IMR-90 (cell line): Measurements from ENCODE around the gene ALAS1. TPM values are rescaled to one million over a fixed set of nuclear protein-coding genes. Genes with fewer than 3 reads are reported as not detected.

ENCODE experiments used
- ATAC-seq: fragments of 200-7000 bp; cut with Tn5 transposase; 2 replicates; pipeline ENCODE4 v1.9.1; 2020; ENCODE audit warnings: low read depth, mild to moderate bottlenecking, moderate library complexity
- BruUV-seq: library from RNA; stranded (reverse); fragments of 400-500 nt; replicated peaks from 2 replicates; lab custom pipeline; 2021; lab: Mats Ljungman, UMichigan
- CTCF ChIA-PET: fragments of 300-600 bp; formaldehyde crosslinking; extraction: SDS; loops from one replicate; lab custom pipeline; 2021; ENCODE audit warnings: antibody characterized with exemption; lab: Yijun Ruan, JAX
- POLR2A ChIA-PET: fragments of 300-600 bp; sonication (Branson Sonifier 250); formaldehyde crosslinking; loops from one replicate; lab custom pipeline; 2022; ENCODE audit warnings: antibody characterized with exemption; ENCODE audit not compliant: unreplicated experiment; lab: Charles Lee
- DNase-seq: peaks from one replicate; pipeline ENCODE4 v3.0.0; 2013
- H2AFZ ChIP-seq: replicated peaks from 2 replicates; pipeline ENCODE3; 2013; ENCODE audit warnings: low read length, mild to moderate bottlenecking; ENCODE audit not compliant: poor library complexity
- H2AK5ac ChIP-seq: 2 replicates; pipeline ENCODE4 v1.6.1; 2013; ENCODE audit warnings: low read depth, low read length, inconsistent platforms
- H2AK9ac ChIP-seq: replicated peaks from 2 replicates; pipeline ENCODE3; 2013; ENCODE audit warnings: mild to moderate bottlenecking, low read depth, low read length, moderate library complexity; ENCODE audit not compliant: poor library complexity
- H2BK120ac ChIP-seq: 2 replicates; pipeline ENCODE4 v1.6.1; 2013; ENCODE audit warnings: low read depth, low read length, inconsistent platforms
- H2BK15ac ChIP-seq: 3 replicates; pipeline ENCODE4 v1.6.1; 2013; ENCODE audit warnings: low read depth, low read length, inconsistent platforms
- H2BK20ac ChIP-seq: 2 replicates; pipeline ENCODE4 v1.6.1; 2013; ENCODE audit warnings: low read depth, mild to moderate bottlenecking, inconsistent platforms, low read length, moderate library complexity
- H2BK5ac ChIP-seq: 2 replicates; pipeline ENCODE4 v1.6.1; 2013; ENCODE audit warnings: mild to moderate bottlenecking, low read depth, low read length, inconsistent platforms; ENCODE audit not compliant: poor library complexity, severe bottlenecking
- H3K14ac ChIP-seq: replicated peaks from 2 replicates; pipeline ENCODE4 v1.6.1; 2013; ENCODE audit warnings: low read depth, low read length, inconsistent platforms
- H3K18ac ChIP-seq: 2 replicates; pipeline ENCODE4 v1.6.1; 2013; ENCODE audit warnings: low read depth, low read length, control low read depth
- H3K23ac ChIP-seq: 2 replicates; pipeline ENCODE4 v1.6.1; 2013; ENCODE audit warnings: low read depth, low read length, inconsistent platforms
- H3K27ac ChIP-seq: 2 replicates; pipeline ENCODE4 v1.5.1; 2013; ENCODE audit warnings: mild to moderate bottlenecking, control low read depth, low read length; ENCODE audit not compliant: insufficient read depth
- H3K27me3 ChIP-seq: 2 replicates; pipeline ENCODE4 v1.6.1; 2013; ENCODE audit warnings: low read length; ENCODE audit not compliant: control insufficient read depth, insufficient read depth
- H3K36me3 ChIP-seq: 2 replicates; pipeline ENCODE4 v1.6.1; 2013; ENCODE audit warnings: low read length, mixed read lengths; ENCODE audit not compliant: control insufficient read depth, insufficient read depth
- H3K4ac ChIP-seq: 2 replicates; pipeline ENCODE4 v1.6.1; 2013; ENCODE audit warnings: low read depth, low read length, inconsistent platforms
- H3K4me1 ChIP-seq: 2 replicates; pipeline ENCODE4 v1.6.1; 2013; ENCODE audit warnings: low read length, mixed read lengths; ENCODE audit not compliant: control insufficient read depth, insufficient read depth
- H3K4me2 ChIP-seq: 2 replicates; pipeline ENCODE4 v1.6.1; 2013; ENCODE audit warnings: low read depth, mild to moderate bottlenecking, control low read depth, low read length, moderate library complexity
- H3K4me3 ChIP-seq: 2 replicates; pipeline ENCODE4 v1.5.1; 2013; ENCODE audit warnings: low read depth, mild to moderate bottlenecking, control low read depth, low read length, moderate library complexity; ENCODE audit not compliant: insufficient read depth
- H3K56ac ChIP-seq: 2 replicates; pipeline ENCODE4 v1.6.1; 2013; ENCODE audit warnings: low read length, inconsistent platforms; ENCODE audit not compliant: insufficient read depth; ENCODE audit errors: extremely low read depth
- H3K79me1 ChIP-seq, 2 experiments: 2 replicates each; pipeline ENCODE4 v1.6.1; 2013; ENCODE audit warnings: low read length in 2 of 2, inconsistent platforms in 1 of 2, low read depth in 1 of 2
- H3K9ac ChIP-seq: 2 replicates; pipeline ENCODE4 v1.6.1; 2013; ENCODE audit warnings: low read depth, low read length, control low read depth
- H3K9me1 ChIP-seq: 2 replicates; pipeline ENCODE4 v1.6.1; 2013; ENCODE audit warnings: low read length, inconsistent platforms; ENCODE audit not compliant: insufficient read depth
- H3K9me3 ChIP-seq: 2 replicates; pipeline ENCODE4 v1.6.1; 2013; ENCODE audit warnings: low read length; ENCODE audit not compliant: control insufficient read depth, insufficient read depth
- H4K20me1 ChIP-seq: 2 replicates; pipeline ENCODE4 v1.6.1; 2013; ENCODE audit warnings: low read length, inconsistent platforms; ENCODE audit not compliant: insufficient read depth
- H4K5ac ChIP-seq: 2 replicates; pipeline ENCODE4 v1.6.1; 2013; ENCODE audit warnings: mild to moderate bottlenecking, low read depth, low read length, control low read depth
- H4K8ac ChIP-seq, 2 experiments: 2 replicates each; pipeline ENCODE4 v1.6.1; 2013; ENCODE audit warnings: low read depth in 2 of 2, low read length in 2 of 2, control low read depth in 1 of 2, inconsistent platforms in 1 of 2
- H4K91ac ChIP-seq: 2 replicates; pipeline ENCODE4 v1.6.1; 2013; ENCODE audit warnings: low read depth, low read length, inconsistent platforms; ENCODE audit not compliant: insufficient read depth
- BHLHE40 ChIP-seq: fragments of 150-350 bp; IDR thresholded peaks from 2 replicates; pipeline ENCODE4 v1.6.1; 2016; ENCODE audit warnings: mild to moderate bottlenecking, low read depth, low read length
- MXI1 ChIP-seq: IDR thresholded peaks from 2 replicates; pipeline ENCODE4 v1.6.1; 2012; ENCODE audit warnings: low read depth, mild to moderate bottlenecking, low read length, moderate library complexity, borderline replicate concordance
- RFX5 ChIP-seq: IDR thresholded peaks from 2 replicates; pipeline ENCODE4 v1.8.0; 2012; ENCODE audit warnings: low read depth, mild to moderate bottlenecking, low read length, moderate library complexity
- WGBS, 2 experiments: methylation state at CpG; one replicate each; pipeline versions ENCODE4 v1.1.5 to v1.1.7; 2013; ENCODE audit warnings: missing lambda C conversion rate in 2 of 2; ENCODE audit not compliant: insufficient read length in 1 of 2; ENCODE audit errors: extremely low coverage in 2 of 2; 5-methylcytosine and 5-hydroxymethylcytosine counted together
- dilution Hi-C: fragments of 300-500 bp; cut with HindIII; formaldehyde crosslinking; loops from one replicate; pipeline ENCODE4 v1.14.3; 2018; ENCODE audit warnings: low sequenced_read_pairs; ENCODE audit not compliant: unreplicated experiment
- in situ Hi-C: fragments of 300-500 bp; cut with MboI; formaldehyde crosslinking; loops from 3 replicates; pipeline ENCODE4 v1.14.3; 2019; ENCODE audit warnings: low sequenced_read_pairs, inconsistent platforms, mixed read lengths
- intact Hi-C: fragments of 100-400 bp; cut with micrococcal nuclease; formaldehyde crosslinking; loops from 2 replicates; pipeline ENCODE4 v1.10.0; 2022
- polyA plus RNA-seq, 3 experiments: library from polyadenylated mRNA; depleted of rRNA; stranded (reverse); fragments of >200 nt; gene quantifications; 2 replicates each; pipeline ENCODE4 v1.2.3, GENCODE V29; 2012; ENCODE audit warnings: low replicate concordance in 1 of 3
- total RNA-seq: library from RNA; depleted of rRNA; stranded (reverse); fragments of >200 nt; gene quantifications from 2 replicates; pipeline ENCODE4 v1.2.3, GENCODE V29; 2012

ALAS1 gene
- total and polyA plus RNA-seq, 2 of the 4 experiments (the other 2 are of a cell fraction) = 32.8 to 47.2 TPM

GRCh38 chr3:52230461-52230860 is 32.5 kb downstream of the ALAS1 start:
- H3K4ac ChIP-seq = no peak overlapping the region
- no peak overlapping the region for H3K4me3 ChIP-seq
- H3K9ac ChIP-seq = no peak overlapping the region
- H3K27me3 ChIP-seq = no peaks in the 10 kb centered on the region
- in situ Hi-C loops = loop anchor here (5.0 kb wide), 1 partner anchor 112 kb away; no protein-coding TSS in a partner anchor
- ChIA-PET POLR2A (no interaction called here), CTCF (interaction anchor here (0.6 to 0.7 kb wide), 2 partner anchors 11 to 109 kb away, joined by 3 to 4 read pairs; no protein-coding TSS in a partner anchor)
- no TSS peak for BruUV-seq
- H4K20me1 ChIP-seq = peaks cover 37% of the 10 kb centered on the region
- no peak overlapping the region for H4K8ac ChIP-seq
- no peak overlapping the region for H3K23ac ChIP-seq
- peaks cover 8 to 38% of the 10 kb centered on the region in 2 experiments for H3K79me1 ChIP-seq
- no peak overlapping the region for H2BK15ac ChIP-seq
- H4K5ac ChIP-seq = no peak overlapping the region
- no peak overlapping the region for H3K27ac ChIP-seq
- no peak overlapping the region for H3K14ac ChIP-seq
- H4K91ac ChIP-seq = no peak overlapping the region
- intact Hi-C loops = no loop called here
- no peak overlapping the region for H2AK5ac ChIP-seq
- no peak for DNase-seq
- H2AK9ac ChIP-seq = no peak overlapping the region
- no peak for ATAC-seq
- 94% methylated on average over 5 of the region's 6 CpGs; no CpG with 5 or more reads in 1 of the 2 experiments for WGBS, 2 experiments
- no peak overlapping the region for H2BK120ac ChIP-seq
- TF ChIP-seq BHLHE40 (no peak), RFX5 (no peak), MXI1 (no peak)
- dilution Hi-C loops = no loop called here
- H3K56ac ChIP-seq = no peak overlapping the region
- H2BK20ac ChIP-seq = no peak overlapping the region
- no peaks in the 10 kb centered on the region for H3K9me3 ChIP-seq
- H2AFZ ChIP-seq = no peak overlapping the region
- H3K9me1 ChIP-seq = peaks cover 2% of the 10 kb centered on the region
- peaks cover 60% of the 10 kb centered on the region for H3K36me3 ChIP-seq
- no peak overlapping the region for H3K4me2 ChIP-seq
- no peak overlapping the region for H2BK5ac ChIP-seq
- no peaks in the 10 kb centered on the region for H3K4me1 ChIP-seq
- H3K18ac ChIP-seq = no peak overlapping the region
